Cardiac fibroblast (primary cell): ENCODE measurements around the gene LRP1B.

Experiments used
- DNase-seq, 2 donors: peaks; one replicate each; pipeline versions ENCODE4 v3.0.0 to v3.0.0-alpha.2; 2010; ENCODE audit warnings: low read depth in 2 of 2
- H3K4me3 ChIP-seq, 2 donors: replicated peaks in 1 of 2; 1 replicate in 1 of 2; 2 replicates in 1 of 2; pipeline ENCODE4 v1.5.1; 2011; ENCODE audit warnings: low read depth in 2 of 2, low read length in 2 of 2, mild to moderate bottlenecking in 2 of 2, moderate library complexity in 1 of 2
- CTCF ChIP-seq: IDR thresholded peaks from one replicate; pipeline ENCODE4 v1.5.1; 2011; ENCODE audit warnings: low read depth, mild to moderate bottlenecking, low read length, inconsistent platforms

Gene LRP1B

GRCh38 chr2:141557329-141558095 is 573.3 kb downstream of the LRP1B start:
- peak; percentile 64 to 88 for DNase-seq
- no peak for TF ChIP-seq CTCF
- no peak overlapping the region for H3K4me3 ChIP-seq

GRCh38 chr2:141555876-141556470 is 574.8 kb downstream of the LRP1B start:
- no peak overlapping the region for H3K4me3 ChIP-seq
- DNase-seq, result no peak
- no peak for TF ChIP-seq CTCF

- TF ChIP-seq CTCF, result no peak
- DNase-seq, result peak; percentile 36 to 42
- no peak overlapping the region for H3K4me3 ChIP-seq
Measured at GRCh38 chr2:141554810-141555209, 576.0 kb downstream of the LRP1B start.

- no peak overlapping the region for H3K4me3 ChIP-seq
- no peak for DNase-seq
- TF ChIP-seq CTCF, result no peak
Measured at GRCh38 chr2:141534666-141535362, 596.0 kb downstream of the LRP1B start.

GRCh38 chr2:141529659-141530058 is 601.2 kb downstream of the LRP1B start:
- TF ChIP-seq CTCF, result no peak
- DNase-seq, result no peak
- no peak overlapping the region for H3K4me3 ChIP-seq

GRCh38 chr2:141528990-141529389 is 601.8 kb downstream of the LRP1B start:
- TF ChIP-seq CTCF, result no peak
- H3K4me3 ChIP-seq, result no peak overlapping the region
- no peak for DNase-seq
